Measurements from ENCODE around the gene UMODL1.

GRCh38 chr21:42036313-42036712 lies 34.8 kb upstream of the UMODL1 start:
- TF ChIP-seq CTCF (IDR thresholded peaks at IDR 0.05) = no peak
- no peak for TF ChIP-seq POLR2A (IDR thresholded peaks at IDR 0.05)

Measured in ovary (tissue), 3 donors.